GF-D8 (cell line): ENCODE data around the gene NBAS.
"Not testable (repeated sequence)": the region's sequence is repeated elsewhere in the genome, so short reads cannot be mapped to it uniquely, and the experiment has no call there.

Source experiments
- DNase-seq: peaks from one replicate; lab custom pipeline; 2025; lab: John Stamatoyannopoulos, UW

Gene NBAS

GRCh38 chr2:15460112-15460620 is 101.0 kb downstream of the NBAS start:
- no peak for DNase-seq

- no peak for DNase-seq
Measured at GRCh38 chr2:15458277-15458676, 102.9 kb downstream of the NBAS start.

GRCh38 chr2:15457868-15458267 is 103.3 kb downstream of the NBAS start:
- no peak for DNase-seq

- DNase-seq: no peak
Measured at GRCh38 chr2:15456352-15456751, 104.8 kb downstream of the NBAS start.

GRCh38 chr2:15450808-15451207 is 110.3 kb downstream of the NBAS start:
- DNase-seq: no peak

DNA sequence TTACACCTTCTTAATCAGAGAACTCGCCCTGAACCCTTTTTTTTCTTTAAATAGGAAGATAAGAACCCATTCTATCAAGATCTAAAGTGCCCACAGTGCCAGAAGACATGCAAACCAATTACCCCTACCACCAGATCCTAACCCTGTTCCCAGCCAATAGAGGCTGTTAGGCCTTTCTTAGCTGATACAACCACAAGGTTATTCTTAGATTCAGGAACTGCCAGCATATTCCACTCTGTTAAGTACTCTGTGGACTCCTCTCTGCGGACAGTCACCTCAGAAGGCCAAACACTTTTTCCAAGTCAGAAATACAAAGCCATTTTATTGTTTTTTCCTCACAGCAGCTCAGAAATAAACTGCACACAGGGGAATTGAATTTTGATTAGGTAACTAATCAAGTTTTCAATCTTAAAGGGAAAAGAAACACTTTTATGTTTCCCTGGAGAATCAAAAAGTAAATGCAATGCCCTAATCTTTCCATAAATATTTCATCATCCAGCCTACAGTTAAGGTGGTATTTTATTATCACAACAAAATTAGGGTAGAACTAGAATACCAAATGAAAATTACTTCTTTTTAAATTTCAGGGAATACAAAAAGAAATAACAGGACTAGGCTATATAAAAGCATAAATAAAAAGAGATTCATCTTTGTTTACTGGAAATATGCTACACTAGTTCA is 111.4 kb downstream of the NBAS start:
- peak; percentile 27 for DNase-seq

- DNase-seq: no peak
Measured at GRCh38 chr2:15448250-15448839, 112.8 kb downstream of the NBAS start.

DNA sequence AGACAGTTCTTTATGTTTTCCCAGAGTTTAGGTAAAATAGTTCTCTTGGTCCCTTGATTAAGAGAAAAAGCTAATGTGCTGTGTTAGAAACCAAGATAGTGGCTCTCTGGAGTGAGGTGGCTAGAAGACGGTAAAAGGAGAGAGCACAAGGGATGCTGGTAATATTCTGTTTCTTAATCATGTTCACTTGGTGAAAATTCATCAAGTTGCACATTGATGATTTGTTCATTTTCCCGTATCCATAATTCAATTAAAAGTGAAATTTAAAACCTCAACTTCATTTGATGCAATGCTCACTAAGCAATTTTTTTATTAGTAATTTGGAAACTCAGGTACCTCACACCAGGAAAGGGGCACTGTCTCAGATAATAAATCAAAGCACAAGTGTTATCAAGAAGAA is 113.8 kb downstream of the NBAS start:
- no peak for DNase-seq

DNA sequence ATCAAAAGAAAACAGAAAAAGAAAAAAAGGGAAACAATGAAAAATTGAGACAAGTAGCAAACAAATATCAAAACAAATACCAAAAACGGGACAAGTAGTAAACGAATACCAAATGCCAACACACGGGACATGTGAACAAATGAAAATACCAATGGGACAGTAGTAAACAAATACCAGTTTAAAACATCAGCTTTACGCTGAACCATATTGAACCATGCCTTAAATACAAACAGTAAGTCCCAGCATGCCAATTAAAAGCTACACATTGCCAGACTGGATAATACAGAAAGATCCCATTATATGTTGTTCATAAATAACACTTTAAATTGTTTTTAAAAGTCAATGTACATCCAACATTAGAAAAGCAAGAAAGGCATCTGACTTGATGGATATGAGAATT is 114.2 kb downstream of the NBAS start:
- no peak for DNase-seq

DNA sequence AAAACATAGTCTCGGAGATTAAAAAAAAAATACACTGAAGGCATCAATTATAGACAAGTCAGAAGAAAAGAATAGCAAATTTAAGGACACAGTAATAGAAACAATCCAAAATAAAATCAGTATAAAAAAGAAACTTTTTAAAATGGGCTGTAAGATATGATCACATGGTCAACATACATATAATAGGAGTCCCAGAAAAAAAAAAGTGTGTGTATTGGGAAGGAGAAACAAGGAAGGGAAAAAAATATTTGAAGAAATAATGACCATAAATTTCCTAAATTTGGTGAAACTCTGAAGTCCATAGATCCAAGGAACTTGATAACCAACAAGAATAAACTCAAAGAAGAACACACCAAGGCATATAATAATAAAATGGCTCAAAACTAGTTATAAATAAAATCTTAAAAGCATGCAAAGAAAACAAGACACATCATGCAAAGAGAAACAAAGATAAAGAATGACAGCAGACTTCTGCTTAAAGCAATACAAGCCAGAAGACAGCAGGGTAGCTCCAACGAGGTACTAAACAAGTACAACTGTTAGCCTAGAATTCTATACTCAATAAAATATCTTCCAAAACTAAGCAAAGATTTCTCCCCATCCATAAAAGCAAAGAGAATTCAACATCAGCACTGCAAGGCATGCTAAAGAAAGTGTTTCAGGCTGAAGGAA is 115.1 kb downstream of the NBAS start:
- no peak for DNase-seq

GRCh38 chr2:15439768-15440524 is 121.2 kb downstream of the NBAS start:
- DNase-seq: not testable (repeated sequence)

DNA sequence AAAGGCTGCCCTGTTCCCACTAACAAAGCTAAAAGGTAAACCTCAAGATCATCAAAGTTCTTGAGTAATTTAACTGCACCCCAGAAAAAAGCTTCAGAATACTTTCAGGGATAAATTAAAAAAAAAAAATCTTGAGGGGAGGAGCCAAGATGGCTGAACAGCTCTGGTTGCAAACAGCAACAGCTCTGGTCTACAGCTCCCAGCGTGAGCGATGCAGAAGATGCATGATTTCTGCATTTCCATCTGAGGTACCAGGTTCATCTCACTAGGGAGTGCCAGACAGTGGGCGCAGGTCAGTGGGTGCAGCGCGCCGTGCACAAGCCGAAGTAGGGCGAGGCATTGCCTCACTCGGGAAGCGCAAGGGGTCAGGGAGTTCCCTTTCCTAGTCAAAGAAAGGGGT is 121.8 kb downstream of the NBAS start:
- not testable (repeated sequence) for DNase-seq

- DNase-seq: no peak
Measured at GRCh38 chr2:15436195-15436594, 124.9 kb downstream of the NBAS start.

- no peak for DNase-seq
Measured at GRCh38 chr2:15435474-15435873, 125.7 kb downstream of the NBAS start.

DNA sequence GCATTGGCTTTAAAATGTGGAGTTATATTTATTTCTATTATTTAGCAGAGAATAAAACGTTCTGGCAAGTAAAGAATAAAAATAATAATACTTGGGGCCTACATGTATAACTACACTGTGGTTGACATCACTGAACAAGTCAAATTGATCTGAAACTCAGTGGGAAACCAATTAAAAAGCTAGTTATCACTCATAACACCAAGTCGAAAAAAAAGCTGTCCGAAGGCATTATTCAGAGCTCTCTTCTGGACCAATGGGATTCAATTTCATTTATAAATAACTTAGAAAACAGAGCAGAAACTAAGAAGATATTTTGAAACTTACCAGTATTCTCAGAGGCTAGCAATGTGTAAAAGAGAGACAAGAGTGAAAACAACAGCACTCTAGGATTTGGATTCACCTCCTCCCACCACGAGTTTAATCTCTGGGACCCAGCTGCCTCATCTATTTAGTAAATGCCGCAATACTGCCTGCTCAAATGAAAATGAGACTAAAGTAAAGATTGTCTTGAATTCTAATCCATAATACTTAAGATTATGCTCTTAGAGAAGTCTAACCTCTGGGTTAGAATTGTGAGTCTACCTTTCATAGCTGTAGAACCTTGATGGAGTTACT is 128.4 kb downstream of the NBAS start:
- DNase-seq: no peak

GRCh38 chr2:15429032-15429431 is 132.1 kb downstream of the NBAS start:
- no peak for DNase-seq

- DNase-seq: no peak
Measured at GRCh38 chr2:15427987-15428386, 133.1 kb downstream of the NBAS start.

DNA sequence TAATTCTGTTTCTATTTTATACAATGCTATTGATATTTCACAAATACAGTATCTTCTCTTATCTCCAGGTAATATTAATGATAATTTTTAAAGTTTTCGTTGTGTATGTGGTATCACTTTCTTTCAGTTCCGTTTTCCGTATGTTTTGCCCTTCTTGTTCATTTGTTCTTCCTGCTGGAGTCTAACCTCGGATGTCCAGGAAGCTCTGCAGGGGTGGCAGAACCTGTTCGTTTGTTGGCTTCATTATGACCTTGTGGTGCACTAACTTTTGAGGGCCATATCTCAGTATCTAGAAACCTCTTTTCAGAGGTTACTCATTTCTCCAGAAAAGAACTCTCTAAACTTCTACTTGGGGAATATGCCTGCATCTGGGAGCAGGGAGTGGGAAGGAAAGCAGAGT is 134.5 kb downstream of the NBAS start:
- DNase-seq: no peak

DNA sequence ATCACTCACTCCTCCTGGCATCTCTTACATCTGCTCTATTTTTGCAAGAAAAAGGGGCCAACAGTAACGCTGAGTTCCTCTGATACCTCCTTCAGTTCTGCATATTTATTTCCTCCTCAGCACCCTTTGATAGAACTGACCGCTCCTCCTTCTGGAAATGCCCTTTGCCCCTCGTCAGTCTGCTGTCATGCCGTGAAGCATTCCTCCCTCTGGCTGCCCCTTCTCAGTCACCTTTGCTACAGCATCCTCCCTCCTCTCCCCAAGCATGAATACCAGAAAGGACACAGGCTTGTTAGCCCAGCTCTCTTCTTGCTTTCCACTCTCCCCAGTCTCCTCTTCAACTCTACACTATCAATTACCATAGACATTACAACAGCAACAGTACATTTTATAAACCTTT is 135.4 kb downstream of the NBAS start:
- no peak for DNase-seq

- DNase-seq: no peak
Measured at GRCh38 chr2:15421753-15422152, 139.4 kb downstream of the NBAS start.

DNA sequence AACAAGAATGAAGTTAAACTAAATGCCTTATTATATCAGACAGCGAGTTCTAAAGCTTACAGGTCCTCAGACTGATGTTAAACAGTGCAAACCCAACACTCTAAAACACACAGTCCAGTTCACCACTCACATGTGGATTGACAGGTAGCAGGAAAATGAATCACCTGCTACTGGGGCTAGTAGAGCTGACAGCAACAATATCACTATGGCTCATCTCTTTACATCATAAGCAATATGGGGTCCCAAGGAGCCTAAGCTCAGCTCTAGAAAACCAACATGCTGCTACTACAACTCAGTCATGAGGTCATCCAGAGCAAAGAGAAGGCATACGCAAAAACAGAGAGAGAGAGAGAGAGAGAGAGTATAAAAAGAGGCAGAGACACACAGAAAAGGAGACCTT is 145.4 kb downstream of the NBAS start:
- no peak for DNase-seq

- no peak for DNase-seq
Measured at GRCh38 chr2:15412779-15413178, 148.4 kb downstream of the NBAS start.
